ENCODE data around the gene CMTM4.

DNA sequence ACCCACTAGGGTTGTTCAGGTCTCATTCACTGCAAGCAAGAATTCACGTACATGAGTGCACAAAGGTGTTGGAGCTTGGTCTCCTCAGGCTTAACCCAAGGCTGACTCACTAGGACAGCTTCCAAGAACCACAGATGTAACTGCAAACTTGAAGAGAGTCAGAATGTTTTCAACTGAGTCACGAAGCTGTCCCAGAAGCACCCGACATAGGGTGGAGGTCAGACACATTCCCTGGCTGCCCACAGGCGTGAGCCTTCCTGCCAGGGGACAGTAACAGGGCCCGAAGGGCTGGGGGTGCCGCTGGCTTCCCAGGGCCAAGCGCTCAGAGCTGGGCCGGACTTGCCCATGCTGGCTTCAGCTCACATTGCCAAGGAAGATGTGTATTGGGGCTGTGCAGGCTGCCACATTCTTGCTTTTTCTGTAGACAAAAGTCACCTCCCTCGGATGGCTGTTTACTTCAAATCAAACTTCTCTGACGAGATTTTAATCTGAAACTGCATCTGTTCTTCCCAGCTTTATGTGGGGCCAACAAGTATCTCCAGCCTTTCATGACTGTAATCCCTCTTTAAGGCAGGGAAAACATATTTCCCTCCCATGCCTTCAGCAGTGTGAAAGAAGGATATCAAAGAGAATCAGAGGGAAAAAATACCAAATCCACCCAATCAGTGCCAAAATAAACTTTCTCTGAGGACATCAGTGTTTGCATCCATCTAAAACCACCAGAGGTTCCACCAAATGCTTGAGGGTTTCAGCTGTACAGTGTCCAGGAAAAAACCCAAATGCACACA is 77.8 kb downstream of the CMTM4 start:
- no peak for TF ChIP-seq CTCF (IDR thresholded peaks at IDR 0.05; ENCODE audit: low read depth, low read length)
- TF ChIP-seq POLR2A (IDR thresholded peaks at IDR 0.05; ENCODE audit: extremely low read depth, insufficient read length) = no peak
- no peak for TF ChIP-seq MAX (IDR thresholded peaks at IDR 0.05; ENCODE audit: low read depth, low read length)

Data from NB4 (cell line).